Osteoblast (primary cell): ENCODE results near the gene ACAP3. TPM values are rescaled to one million over a fixed set of nuclear protein-coding genes. Genes with fewer than 3 reads are reported as not detected.

Experiments used
- DNase-seq: peaks from one replicate; pipeline ENCODE4 v3.0.0; 2011; ENCODE audit warnings: low spot score, mixed read lengths; ENCODE audit not compliant: insufficient read length; ENCODE audit errors: missing footprints
- H2AFZ ChIP-seq: 2 replicates; pipeline ENCODE4 v1.6.0; 2011; ENCODE audit warnings: mild to moderate bottlenecking, low read length
- H3K27ac ChIP-seq: 2 replicates; pipeline ENCODE4 v1.5.1; 2011; ENCODE audit warnings: mild to moderate bottlenecking, low read depth, low read length, moderate library complexity
- H3K27me3 ChIP-seq: 2 replicates; pipeline ENCODE4 v1.6.0; 2012; ENCODE audit warnings: mild to moderate bottlenecking, control low read depth, inconsistent platforms, low read length, moderate library complexity; ENCODE audit not compliant: insufficient read depth
- H3K36me3 ChIP-seq: 2 replicates; pipeline ENCODE4 v1.5.1; 2011; ENCODE audit warnings: mild to moderate bottlenecking, low read length, control low read depth, moderate library complexity; ENCODE audit not compliant: insufficient read depth
- H3K4me1 ChIP-seq: 2 replicates; pipeline ENCODE4 v1.5.1; 2011; ENCODE audit warnings: mild to moderate bottlenecking, low read length, control low read depth, moderate library complexity; ENCODE audit not compliant: insufficient read depth
- H3K4me2 ChIP-seq: 2 replicates; pipeline ENCODE4 v1.6.0; 2011; ENCODE audit warnings: mild to moderate bottlenecking, low read length; ENCODE audit not compliant: insufficient read depth
- H3K4me3 ChIP-seq: fragments of 200-600 bp; sonication (generic); 3 replicates; pipeline ENCODE4 v1.5.1; 2012; ENCODE audit warnings: mild to moderate bottlenecking, low read length, inconsistent platforms; ENCODE audit not compliant: insufficient read depth
- H3K79me2 ChIP-seq: 2 replicates; pipeline ENCODE4 v1.6.0; 2012; ENCODE audit warnings: mild to moderate bottlenecking, low read length, control low read depth, inconsistent platforms; ENCODE audit not compliant: insufficient read depth
- H3K9me3 ChIP-seq: 2 replicates; pipeline ENCODE4 v1.5.1; 2011; ENCODE audit warnings: low read depth, low read length, control low read depth
- H4K20me1 ChIP-seq: 2 replicates; pipeline ENCODE4 v1.6.0; 2012; ENCODE audit warnings: mild to moderate bottlenecking, low read length, control low read depth; ENCODE audit not compliant: insufficient read depth
- total RNA-seq: library from RNA; depleted of rRNA; stranded (reverse); fragments of >200 nt; gene quantifications from 2 replicates; pipeline ENCODE4 v1.2.3, GENCODE V29; 2012
- TF ChIP-seq, protein P1 (sequence below): IDR thresholded peaks from 2 replicates; pipeline ENCODE4 v1.5.1; 2011; ENCODE audit warnings: mild to moderate bottlenecking, low read depth, low read length, moderate library complexity; ENCODE audit errors: extremely low read depth

ACAP3 gene
- total RNA-seq, 1 donor, result 46.7 TPM

DNA sequence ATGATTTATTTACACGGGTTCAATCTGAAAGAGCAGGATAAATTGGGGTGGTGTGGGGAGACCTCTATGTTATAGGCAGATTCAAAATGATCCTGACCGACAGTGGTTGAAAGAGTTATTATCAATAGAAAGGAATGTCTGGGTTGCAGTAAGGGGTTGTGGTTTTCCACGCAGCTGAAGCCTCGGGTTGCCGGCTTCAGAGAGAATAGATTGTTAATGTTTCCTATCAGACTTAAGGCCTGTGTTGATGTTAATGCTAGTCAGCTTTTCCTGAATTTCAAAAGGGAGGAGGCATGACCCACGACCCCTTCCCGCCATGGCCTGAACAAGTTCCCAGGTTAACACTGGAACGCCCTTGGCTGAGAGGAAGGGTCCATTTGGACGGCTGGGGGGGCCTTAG is 31.9 kb downstream of the ACAP3 start:
- Histone ChIP-seq H3K9me3 (no peaks in the 10 kb centered on the region), H3K27me3 (no peaks in the 10 kb centered on the region), H3K4me1 (peaks cover 18% of the 10 kb centered on the region), H3K4me2 (no peak overlapping the region), H3K4me3 (no peak overlapping the region), H3K27ac (no peak overlapping the region), H4K20me1 (peaks cover 18% of the 10 kb centered on the region), H2AFZ (no peak overlapping the region), H3K79me2 (peaks cover 31% of the 10 kb centered on the region), H3K36me3 (peaks cover 8% of the 10 kb centered on the region)
- DNase-seq, result no peak
- TF ChIP-seq, protein P1, sequence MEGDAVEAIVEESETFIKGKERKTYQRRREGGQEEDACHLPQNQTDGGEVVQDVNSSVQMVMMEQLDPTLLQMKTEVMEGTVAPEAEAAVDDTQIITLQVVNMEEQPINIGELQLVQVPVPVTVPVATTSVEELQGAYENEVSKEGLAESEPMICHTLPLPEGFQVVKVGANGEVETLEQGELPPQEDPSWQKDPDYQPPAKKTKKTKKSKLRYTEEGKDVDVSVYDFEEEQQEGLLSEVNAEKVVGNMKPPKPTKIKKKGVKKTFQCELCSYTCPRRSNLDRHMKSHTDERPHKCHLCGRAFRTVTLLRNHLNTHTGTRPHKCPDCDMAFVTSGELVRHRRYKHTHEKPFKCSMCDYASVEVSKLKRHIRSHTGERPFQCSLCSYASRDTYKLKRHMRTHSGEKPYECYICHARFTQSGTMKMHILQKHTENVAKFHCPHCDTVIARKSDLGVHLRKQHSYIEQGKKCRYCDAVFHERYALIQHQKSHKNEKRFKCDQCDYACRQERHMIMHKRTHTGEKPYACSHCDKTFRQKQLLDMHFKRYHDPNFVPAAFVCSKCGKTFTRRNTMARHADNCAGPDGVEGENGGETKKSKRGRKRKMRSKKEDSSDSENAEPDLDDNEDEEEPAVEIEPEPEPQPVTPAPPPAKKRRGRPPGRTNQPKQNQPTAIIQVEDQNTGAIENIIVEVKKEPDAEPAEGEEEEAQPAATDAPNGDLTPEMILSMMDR, result no peak

DNA sequence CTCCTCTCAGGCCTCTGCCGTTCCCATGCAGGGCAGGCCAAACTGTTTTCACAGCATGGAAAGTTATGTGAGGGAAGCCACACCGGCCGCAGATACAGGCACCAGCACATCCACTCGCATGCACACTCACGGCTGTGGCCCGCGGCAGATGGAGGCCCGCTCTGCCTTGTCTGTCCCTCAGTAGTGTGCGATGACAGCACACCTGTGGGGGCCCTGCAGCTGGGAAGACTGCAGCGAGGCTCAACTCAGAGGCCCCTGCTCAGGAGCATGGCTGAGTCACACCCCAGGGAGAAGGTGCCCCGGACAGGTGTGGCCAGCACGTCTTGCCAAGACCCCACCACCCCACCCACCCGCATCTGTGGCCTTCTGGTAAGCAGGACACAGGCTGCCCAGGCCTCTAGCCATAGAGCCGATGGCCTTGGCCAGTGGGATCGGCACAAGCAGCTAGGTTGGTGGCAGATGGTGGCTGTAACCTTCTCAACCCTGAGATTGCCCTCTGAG is 32.7 kb downstream of the ACAP3 start:
- Histone ChIP-seq H3K27me3 (no peaks in the 10 kb centered on the region), H3K36me3 (peaks cover 8% of the 10 kb centered on the region), H3K79me2 (peaks cover 39% of the 10 kb centered on the region), H3K4me1 (peaks cover 23% of the 10 kb centered on the region), H3K9me3 (no peaks in the 10 kb centered on the region), H3K27ac (no peak overlapping the region), H3K4me3 (peak overlapping the region; percentile 80), H2AFZ (peak overlapping the region; percentile 56), H4K20me1 (peaks cover 23% of the 10 kb centered on the region), H3K4me2 (peak overlapping the region; percentile 90)
- DNase-seq, result no peak
- TF ChIP-seq, protein P1, result no peak

DNA sequence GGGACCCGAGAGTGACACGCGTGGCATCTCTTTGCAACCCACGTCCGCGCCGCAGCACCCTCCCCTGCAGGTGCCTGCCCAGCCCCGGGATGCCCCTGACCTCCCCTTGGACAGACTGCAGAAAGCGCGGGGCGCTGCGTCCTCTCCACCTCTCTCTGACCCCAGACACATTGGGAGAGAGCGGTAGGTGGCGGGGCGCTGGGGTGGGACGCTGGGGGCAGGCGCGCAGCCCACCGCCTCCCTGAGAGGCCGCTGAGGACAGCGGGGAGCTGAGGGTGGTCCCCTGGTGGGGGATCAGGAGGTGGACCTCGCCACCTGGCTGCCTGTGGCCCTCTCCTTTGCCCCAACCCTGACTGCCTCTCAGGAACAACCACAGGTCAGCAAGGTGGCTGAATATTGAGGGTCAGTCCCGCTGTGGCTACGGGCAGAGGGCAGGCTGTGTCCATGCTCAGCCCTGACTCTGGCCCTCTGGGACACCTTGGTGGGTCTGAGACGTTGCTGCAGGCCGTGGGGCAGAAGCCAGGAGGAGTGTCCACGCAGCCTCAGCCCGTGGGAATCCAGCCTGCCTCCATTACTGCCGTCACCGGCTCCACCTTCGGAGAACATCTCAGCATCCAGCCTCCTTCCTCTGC is 33.3 kb downstream of the ACAP3 start:
- Histone ChIP-seq H3K4me3 (peak overlapping the region; percentile 80), H2AFZ (peak overlapping the region; percentile 56), H3K36me3 (peaks cover 8% of the 10 kb centered on the region)

More for the DNA sequence above, 33.3 kb downstream of the ACAP3 start:
- peaks cover 26% of the 10 kb centered on the region for H4K20me1 ChIP-seq
- DNase-seq, result no peak
- H3K4me2 ChIP-seq, result peak overlapping the region; percentile 90
- peaks cover 23% of the 10 kb centered on the region for H3K4me1 ChIP-seq
- peaks cover 45% of the 10 kb centered on the region for H3K79me2 ChIP-seq
- H3K9me3 ChIP-seq, result no peaks in the 10 kb centered on the region
- H3K27me3 ChIP-seq, result no peaks in the 10 kb centered on the region
- TF ChIP-seq, protein P1, result no peak
- peak overlapping the region; percentile 53 for H3K27ac ChIP-seq
